Stimulated activated CD8-positive, alpha-beta memory T cell treated with anti-CD3 and anti-CD28 coated beads, Interleukin-12 subunit alpha, Interleukin-12 subunit beta, amount 100 ng/mL, for 4 hours (primary cell): ENCODE data around the gene DOCK3.
"Not testable (repeated sequence)": the region's sequence is repeated elsewhere in the genome, so short reads cannot be mapped to it uniquely, and the experiment has no call there.

Experiments
- DNase-seq: peaks from one replicate; pipeline ENCODE4 v3.0.0-alpha.2; 2020; ENCODE audit warnings: low read depth

DOCK3 gene

DNA sequence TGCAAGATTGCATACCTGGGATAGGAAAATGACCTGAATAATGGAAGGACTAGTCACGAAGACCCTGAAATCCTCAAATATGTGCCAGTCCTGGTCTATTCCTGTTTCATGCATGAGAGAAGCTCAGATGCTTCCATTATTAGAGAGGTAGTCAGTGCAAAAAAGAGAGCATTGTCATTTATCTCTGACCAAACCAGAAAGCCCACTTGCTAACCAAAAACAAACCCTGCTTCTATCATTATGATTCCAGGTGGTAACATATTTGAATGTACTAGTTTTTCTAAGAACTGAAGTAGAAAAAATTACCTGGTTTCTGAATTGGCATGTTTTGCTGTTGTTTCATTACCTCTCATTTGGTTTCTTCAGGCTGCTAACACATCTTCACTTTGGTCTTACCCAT, 549.6 kb downstream of the DOCK3 start:
- DNase-seq = no peak

DNA sequence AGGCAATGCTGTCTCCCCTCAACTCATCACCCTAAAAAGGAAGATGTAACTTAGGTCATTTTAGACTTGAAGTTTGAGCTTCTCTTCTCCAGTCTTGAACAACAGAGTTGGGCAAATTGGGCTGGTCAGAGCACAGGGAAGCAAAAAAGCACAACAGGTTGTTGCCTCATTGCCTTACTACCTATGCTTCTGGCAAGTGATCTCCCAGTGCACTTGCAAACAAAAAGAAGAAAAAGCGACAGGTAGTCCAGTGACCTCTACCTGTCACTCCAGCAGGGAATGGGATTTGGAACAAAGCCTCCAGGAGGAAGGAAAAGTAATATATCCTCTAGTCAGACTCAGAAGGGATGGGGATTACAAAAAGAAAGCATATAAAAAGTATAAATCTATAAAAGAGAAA, 550.1 kb downstream of the DOCK3 start:
- no peak for DNase-seq

DNA sequence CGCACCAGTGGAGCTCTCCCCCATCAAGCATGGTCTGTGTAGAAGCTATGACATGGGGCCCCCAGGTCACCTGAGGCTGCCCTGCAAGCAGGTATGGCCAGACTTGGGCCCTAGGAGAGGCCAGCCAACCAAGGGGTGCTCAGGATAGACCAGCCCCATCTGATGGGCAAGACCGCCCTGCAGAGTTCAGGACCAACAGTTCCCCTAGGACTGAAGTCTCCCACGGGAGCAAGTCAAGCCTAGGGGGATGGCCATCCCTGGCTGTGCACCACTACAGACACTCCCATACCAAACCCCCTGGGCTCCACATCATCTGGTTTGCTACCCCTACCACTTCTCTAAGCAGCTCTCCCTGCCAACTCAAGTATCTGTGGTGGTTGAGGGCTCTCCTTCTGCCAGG, 568.2 kb downstream of the DOCK3 start:
- DNase-seq = no peak

DNA sequence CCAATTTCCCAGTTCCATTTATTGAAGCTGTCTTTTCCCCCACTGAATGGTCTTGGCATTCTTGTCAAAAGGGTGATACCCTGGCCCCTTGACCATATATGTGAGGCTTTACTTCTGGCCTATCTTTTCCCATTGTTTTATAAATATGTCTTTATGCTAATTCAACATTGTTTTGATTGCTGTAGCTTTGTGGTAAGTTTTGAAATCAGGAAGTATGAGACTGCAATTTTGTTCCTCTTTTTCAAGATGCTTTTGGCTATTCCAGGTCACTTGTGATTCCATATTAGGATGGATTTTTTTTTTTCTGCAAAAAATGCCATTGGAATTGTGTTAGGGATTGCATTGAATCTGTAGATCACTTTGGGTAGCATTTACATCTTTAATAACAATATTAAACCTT, 569.2 kb downstream of the DOCK3 start:
- no peak for DNase-seq

DNA sequence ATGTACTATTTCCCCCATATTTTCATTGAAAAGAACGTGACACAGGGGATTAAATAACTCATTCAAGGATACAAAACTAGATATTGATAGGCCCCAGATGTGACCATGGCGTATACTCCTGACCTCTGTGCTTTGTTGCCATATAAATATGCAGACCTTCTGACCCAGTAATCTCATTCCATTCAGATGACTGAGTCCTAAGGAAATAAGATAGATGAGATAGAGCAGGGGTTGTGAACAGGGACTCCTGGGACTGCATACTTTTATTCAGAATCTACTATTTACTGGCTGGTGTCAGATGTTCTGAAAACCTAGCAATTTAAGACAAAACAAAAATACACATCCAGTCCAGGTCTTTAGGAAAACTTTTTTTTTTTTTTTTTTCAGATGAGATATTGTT, 571.1 kb downstream of the DOCK3 start:
- DNase-seq = no peak

DNA sequence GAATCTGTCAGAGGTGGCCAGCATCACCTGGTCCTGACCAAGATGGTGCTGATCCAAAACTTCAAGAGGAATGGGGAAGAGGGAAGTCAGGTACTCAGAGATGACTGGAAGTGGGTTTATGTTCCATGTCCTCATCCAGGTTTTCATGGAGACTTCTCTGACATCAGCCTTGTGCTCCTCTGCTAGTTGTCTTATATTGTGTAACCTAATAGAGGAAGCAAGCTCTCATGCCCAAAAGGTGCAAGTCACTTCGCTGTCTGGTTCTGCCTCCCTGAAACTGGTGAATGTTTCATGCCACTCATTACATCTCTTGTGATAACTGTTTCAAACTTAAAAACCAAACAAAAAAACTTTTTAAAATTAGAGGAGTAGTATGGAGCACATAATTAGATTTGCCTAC, 583.1 kb downstream of the DOCK3 start:
- DNase-seq = no peak

DNA sequence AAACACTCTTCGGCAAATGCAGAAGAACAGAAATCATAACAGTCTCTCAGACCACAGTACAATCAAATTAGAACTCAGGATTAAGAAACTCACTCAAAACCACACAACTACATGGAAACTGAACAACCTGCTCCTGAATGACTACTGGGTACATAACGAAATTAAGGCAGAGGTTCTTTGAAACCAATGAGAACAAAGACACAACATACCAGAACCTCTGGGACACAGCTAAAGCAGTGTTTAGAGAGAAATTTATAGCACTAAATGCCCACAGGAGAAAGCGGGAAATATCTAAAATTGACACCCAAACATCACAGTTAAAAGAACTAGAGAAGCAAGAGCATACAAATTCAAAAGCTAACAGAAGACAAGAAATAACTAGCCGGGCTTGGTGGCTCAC, 589.4 kb downstream of the DOCK3 start:
- not testable (repeated sequence) for DNase-seq

DNA sequence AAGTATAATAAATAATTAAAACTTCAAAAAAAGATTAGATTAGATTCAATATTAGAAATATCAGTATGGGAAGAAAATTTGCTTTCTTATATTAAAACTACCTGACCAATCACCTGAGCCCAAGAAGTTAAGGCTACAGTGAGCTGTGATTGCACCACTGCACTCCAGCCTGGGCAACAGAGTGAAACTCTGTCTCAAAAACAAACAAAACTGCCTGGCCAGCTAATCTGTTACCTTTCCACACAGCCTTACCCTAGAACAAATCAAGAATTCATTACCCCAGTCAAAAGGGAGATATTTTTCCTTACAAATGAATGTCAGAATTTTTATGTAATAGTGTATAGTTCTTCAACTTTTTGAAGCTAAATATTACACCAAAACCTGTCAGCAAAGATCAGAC, 593.4 kb downstream of the DOCK3 start:
- no peak for DNase-seq

DNA sequence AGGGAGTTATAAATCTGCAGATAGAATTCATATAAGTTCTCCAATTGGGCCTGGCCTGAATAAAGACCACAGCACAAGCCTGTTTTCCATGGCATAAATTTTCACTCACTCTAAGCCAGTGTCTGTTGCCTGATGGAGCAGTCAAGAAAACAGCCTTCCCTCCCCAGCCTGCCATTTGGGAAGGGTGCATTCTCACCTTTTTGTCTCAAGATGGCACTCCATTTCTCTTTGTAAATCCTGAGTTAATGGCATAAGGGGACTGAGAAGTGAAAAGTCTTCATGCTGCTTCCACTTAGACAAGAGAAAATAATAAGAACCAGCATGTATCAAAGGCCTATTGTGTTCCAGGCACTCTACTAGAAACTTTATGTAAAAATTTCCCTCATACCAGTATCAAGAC, 594.7 kb downstream of the DOCK3 start:
- DNase-seq = no peak

DNA sequence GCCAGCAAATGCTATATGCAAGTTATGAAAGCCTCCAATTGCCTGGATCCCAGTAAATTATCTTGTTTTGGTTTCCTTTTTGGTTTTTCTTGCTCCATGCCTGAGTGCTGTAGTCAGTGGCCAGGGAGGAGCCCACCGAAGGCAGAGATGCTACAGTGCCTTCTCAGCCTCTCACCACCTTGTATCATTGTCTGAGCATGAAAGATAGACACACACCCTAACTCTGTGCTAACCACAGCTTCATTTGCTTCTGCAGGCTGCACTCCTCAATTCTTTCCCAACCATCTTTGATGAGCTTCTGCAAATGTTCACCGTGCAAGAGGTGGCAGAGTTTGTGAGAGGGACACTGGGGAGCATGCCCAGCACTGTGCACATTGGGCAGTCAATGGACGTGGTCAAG, 595.8 kb downstream of the DOCK3 start:
- no peak for DNase-seq

DNA sequence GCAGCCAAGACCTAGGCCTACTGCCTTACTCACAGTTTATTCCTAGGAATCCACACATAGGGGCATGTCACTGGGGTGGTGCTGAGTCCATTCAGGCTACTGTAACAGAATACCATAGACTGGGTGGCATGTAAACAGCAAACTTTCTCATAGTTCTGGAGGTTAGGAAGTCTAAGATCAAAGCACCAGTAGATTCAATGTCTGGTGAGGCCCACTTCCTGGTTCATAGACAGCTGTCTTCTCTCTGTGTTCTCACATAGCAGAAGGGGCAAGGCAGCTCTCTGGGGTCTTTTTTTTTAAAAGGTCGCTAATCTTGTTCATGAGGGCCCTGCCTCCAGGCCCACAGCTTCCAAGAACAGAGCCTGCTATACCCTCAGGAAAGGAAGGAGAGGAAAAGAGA, 596.4 kb downstream of the DOCK3 start:
- no peak for DNase-seq

DNA sequence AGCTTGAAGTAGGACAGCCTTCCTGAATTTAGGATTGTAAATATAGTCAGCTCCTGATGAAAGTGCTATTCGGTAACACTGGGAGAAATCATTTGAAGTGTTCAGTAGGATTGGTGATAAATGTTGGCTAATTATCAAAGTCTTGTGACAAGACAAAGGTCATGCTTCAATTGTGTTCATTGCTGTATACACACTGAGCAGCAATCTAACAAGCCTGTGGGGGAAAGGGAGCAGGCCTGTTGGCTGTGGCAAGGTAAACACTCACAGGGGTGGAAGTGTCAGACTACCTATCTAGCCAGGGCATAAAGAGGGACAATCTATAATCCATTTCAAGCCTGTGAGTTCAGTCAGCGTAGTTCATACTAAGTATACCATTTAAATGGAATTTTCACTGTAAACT, 599.3 kb downstream of the DOCK3 start:
- no peak for DNase-seq

DNA sequence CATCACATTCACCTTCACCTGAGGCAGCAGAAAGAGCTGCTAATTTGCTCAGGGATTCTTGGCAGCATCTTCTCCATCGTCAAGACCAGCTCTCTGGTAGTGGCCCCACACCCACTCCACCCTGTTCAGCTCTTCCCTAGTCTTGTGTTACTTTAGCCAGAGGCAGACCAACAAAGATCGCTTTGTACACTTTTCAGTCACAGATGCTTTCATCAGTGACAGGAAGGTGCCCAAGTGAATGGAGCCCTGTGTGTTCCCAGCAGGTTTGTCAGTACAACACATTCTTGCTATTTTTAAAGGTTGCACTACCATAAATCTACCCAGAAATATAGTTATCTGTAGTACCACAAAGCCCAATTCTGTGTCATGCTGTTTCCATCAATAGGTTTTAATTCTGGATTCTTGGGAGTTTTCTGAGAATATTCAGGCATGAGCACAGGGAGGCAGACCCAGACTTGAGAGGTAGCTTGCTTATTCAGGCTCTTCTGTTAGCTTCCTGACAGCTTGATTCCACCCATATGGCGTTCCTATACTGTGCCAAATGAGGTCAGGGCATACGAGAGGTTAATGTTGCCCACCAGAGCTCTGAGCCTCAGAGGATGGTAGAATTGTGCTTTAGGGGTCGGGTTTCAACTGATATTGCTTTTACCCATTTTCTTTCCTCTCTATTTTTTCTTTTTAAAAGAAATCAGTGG, 600.5 kb downstream of the DOCK3 start:
- no peak for DNase-seq

DNA sequence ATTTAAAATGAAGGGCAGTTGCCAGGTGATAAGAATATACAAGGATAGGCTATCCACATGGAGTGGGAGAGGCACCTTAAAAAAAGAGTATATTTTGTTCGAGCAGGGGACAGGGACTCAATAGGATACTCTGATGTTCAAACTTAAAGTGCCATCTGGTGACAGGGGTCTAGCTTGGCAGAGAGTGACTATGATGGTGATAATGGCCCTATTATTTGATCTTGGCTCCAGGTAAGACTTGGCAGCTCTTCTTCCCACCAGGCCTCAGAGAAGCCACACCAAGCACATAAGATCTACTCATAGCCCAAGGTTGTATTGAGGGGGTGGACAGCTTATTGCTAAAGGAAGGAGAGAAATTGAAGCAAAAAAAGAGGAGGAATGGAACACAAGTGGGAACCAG, 601.3 kb downstream of the DOCK3 start:
- DNase-seq = no peak

DNA sequence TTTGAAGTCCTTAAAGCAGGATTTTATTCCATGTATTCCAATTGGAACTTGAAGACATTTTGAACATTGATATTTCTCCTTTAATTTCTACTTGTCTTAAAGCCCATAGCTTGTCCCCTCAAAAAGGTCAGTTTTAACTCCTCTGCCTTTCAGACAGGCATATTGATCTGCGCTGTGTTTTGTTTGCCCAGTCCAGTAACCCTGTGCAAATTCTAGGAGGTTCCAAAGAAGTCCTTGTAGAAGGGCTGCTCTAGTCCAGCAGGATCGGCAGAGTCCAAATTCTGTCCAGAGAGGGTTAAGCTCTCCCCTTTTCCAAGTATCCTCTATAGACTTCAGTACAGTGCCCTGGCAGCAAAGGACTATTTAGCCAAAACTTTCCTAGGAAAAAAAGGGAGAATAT, 604.7 kb downstream of the DOCK3 start:
- DNase-seq = no peak

DNA sequence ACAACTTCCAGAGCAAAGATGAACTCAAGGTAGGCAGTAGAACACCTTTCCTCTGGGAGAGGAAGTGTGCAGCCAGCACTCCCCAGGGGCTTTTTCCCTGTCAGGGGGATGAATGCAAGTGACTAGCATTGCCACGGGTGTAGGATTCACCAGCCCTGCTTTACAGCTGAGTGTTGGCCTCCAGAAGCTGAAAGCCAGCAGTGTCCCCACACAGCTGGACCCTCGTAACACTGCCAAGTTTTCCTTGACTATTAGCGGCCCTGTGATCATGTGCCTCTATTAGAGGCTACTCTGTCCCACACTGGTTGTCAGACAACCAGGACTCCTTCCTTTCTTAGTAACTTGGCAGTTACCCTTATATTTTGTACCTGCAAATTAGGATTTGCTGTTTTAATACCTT, 605.4 kb downstream of the DOCK3 start:
- no peak for DNase-seq

DNA sequence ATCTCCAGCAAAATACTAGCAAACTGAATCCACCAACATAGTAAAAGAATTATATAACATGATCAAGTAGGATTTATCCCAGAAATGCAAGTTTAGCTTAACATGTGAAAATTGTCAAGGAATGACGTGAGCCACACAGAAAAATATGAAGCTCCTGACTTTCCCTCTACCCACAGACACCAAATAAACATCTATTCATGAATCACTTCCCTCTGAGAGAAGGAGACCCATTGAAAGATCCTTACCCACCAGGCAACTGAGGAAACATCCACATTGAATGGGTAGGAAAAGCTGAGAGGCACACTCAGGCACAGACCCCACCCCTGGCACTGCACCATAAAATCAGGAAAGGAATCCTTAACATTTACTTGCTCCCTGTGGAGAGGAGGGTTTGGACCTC, 608.2 kb downstream of the DOCK3 start:
- DNase-seq = no peak

DNA sequence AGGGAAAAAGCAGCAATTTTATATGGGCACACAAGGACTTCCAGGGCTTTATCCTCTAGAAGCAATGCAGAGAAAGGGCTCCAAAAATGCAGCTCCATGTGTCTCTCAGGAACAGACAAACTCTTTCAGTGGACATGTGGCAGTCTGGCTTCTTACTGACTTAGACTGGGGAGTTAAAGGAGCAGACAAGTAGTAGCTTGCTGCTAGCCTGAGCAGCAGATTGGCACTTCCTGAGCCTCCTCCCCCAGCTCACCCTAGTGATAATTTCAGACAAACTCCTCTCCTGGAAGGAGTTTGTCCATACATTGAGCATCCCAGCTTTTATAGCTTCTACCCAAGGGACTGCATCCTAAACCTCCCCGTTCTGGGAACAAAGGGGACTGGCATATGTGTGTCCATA, 608.7 kb downstream of the DOCK3 start:
- no peak for DNase-seq

DNA sequence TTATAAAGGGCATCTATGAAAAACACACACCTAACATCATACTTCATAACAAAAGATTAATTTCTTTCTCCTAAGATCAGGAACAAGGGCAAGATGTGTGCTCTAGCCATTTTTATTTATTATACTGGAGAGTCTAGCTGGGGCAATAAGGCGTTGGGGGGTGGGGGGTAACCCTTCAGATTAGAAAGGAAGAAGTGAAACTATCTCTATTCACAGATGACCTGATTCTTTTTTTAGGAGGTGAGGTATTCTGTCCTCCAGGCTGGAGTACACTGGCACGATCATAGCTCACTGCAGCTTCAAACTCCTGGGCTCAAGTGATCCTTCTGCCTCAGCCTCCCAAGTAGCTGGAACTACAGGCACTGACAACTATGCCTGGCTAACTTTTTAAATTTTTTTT, 620.9 kb downstream of the DOCK3 start:
- DNase-seq = no peak

DNA sequence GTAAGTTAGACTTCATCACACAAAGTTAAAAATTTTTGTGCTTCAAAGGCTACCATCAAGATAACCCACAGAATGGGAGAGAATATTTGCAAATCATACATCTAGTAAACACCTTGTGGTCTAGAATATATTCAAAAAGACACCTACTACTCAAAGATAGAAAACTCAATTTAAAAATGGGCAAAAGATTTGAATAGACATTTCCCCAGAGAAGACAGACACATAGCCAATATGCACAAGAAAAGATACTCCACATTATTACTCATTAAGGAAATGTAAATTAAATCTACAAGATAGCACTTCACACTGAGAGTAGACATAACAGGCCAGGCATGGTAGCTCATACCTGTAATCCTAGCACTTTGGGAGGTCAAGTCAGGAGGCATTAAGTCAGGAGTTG, 622.6 kb downstream of the DOCK3 start:
- DNase-seq = no peak

DNA sequence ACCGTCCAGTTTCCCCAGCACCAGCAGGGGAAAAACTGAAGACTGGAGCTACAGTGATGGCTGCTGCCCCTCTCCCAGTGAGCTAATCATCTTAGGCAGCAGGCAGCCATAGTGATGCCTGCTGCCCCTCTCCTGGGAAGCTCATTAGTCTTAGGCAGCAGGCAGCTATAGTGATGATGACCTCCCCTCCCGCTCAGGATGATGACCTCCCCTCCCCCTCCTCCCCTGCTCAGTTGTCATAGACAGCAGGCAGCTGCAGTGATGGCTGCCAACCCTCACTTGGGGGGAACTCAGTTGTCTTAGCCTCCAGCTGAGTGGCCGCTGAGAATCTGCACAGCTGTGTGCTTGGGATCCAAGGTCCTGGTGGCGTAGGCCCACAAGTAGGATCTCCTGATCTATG, 629.5 kb downstream of the DOCK3 start:
- no peak for DNase-seq

DNA sequence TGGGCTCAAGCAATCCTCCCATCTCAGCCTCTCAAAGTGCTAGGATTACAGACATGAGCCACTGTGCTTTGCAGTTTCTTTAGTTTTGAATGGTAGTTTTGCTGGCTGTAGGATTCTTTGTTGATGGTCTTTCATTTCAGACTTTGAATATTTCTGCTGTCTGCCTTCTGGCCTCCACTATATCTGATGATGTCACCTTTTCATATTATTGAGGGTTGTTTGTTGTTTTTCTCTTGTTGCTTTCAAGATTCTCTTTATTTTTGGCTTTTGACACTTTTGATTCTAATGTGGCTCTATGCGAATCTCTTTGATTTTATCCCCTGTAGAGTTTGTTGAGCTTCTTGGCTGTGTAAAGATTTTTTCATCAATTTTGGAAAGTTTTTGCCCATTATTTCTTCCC, 631.4 kb downstream of the DOCK3 start:
- no peak for DNase-seq

DNA sequence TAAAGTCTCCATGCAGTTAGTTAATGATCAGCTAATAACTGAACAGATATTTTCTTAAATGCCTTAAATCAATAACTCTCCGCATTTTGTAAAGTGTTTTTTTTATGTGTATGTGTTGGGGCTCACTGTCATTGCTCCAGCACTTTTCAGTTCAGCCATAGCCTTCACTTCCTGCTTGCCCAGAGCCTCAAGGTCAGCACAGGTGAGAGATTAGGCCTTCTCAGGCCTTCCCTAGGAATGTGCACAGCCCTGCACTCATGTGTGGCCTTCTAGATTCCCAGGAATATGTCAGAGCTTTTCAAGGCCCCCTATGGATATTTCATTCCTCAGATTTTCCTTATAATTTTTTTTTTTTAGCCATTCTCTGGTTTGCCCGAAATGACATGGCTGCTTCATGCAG, 632.7 kb downstream of the DOCK3 start:
- DNase-seq = no peak

DNA sequence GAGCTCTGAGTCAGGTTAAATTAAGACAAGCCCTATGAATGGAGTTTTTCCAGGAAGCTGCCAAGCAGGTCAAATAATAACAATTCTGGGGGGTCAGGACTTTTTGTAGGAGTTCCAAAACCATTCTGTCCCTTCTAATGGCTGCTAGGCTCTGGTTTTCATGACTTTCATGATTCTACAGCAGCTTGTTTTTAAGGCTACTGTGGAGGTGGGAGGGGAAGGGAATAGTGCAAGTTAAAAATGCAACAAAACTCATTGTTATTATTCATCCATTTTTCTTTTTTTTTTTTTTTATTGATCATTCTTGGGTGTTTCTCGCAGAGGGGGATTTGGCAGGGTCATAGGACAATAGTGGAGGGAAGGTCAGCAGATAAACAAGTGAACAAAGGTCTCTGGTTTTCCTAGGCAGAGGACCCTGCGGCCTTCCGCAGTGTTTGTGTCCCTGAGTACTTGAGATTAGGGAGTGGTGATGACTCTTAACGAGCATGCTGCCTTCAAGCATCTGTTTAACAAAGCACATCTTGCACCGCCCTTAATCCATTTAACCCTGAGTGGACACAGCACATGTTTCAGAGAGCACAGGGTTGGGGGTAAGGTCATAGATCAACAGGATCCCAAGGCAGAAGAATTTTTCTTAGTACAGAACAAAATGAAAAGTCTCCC, 633.3 kb downstream of the DOCK3 start:
- DNase-seq = not testable (repeated sequence)
